CD4-positive, alpha-beta T cell treated with Interleukin-15 for 1 hour (primary cell): ENCODE data around the gene ZNF582.
A peak's percentile ranks its signal among the peaks of the same experiment; 100 is the strongest.

Experiments
- DNase-seq: peaks from one replicate; pipeline ENCODE4 v3.0.0-alpha.2; 2020

Gene ZNF582

GRCh38 chr19:56393119-56394012, at the start of gene ZNF582:
Gene ZNF582 (minus strand): TSS chr19:56393534. CDS start chr19:56391752, 1,782 bp downstream.
- peak; percentile 97 for DNase-seq

GRCh38 chr19:56441206-56441792, 48.0 kb upstream of the ZNF582 start:
- no peak for DNase-seq

- no peak for DNase-seq
These were observed 30.6 kb upstream of the ZNF582 start for GRCh38 chr19:56423985-56424353.

GRCh38 chr19:56423276-56423984, 30.1 kb upstream of the ZNF582 start:
- DNase-seq, result no peak

- no peak for DNase-seq
These were observed 11.7 kb upstream of the ZNF582 start for GRCh38 chr19:56405062-56405461.

- no peak for DNase-seq
These were observed 11.3 kb upstream of the ZNF582 start for GRCh38 chr19:56404705-56405056.

- DNase-seq, result peak; percentile 93
These were observed 10.7 kb upstream of the ZNF582 start, which contains the start of gene ZNF583 for GRCh38 chr19:56403764-56404704. Gene ZNF583 (plus strand): TSS chr19:56404332. CDS start chr19:56407115, 2,783 bp downstream.

- no peak for DNase-seq
These were observed 9.9 kb upstream of the ZNF582 start for GRCh38 chr19:56403261-56403660.

- DNase-seq, result no peak
These were observed 7.2 kb upstream of the ZNF582 start for GRCh38 chr19:56400485-56400884.

- no peak for DNase-seq
These were observed 5.5 kb upstream of the ZNF582 start for GRCh38 chr19:56398809-56399208.

- DNase-seq, result no peak
These were observed 9.3 kb downstream of the ZNF582 start for GRCh38 chr19:56383826-56384605.

- DNase-seq, result no peak
These were observed 16.0 kb downstream of the ZNF582 start for GRCh38 chr19:56377105-56377924.

GRCh38 chr19:56372281-56372680, 21.1 kb downstream of the ZNF582 start:
- DNase-seq, result no peak

GRCh38 chr19:56369886-56370676, 23.3 kb downstream of the ZNF582 start:
- no peak for DNase-seq

- peak; percentile 95 for DNase-seq
These were observed 25.3 kb downstream of the ZNF582 start for GRCh38 chr19:56367829-56368711.

- DNase-seq, result no peak
These were observed 32.5 kb downstream of the ZNF582 start for GRCh38 chr19:56360841-56361240.

- DNase-seq, result no peak
These were observed 36.4 kb downstream of the ZNF582 start for GRCh38 chr19:56356944-56357343.

GRCh38 chr19:56355517-56355916, 37.8 kb downstream of the ZNF582 start:
- DNase-seq, result no peak

GRCh38 chr19:56351208-56351607, 42.1 kb downstream of the ZNF582 start:
- no peak for DNase-seq
